SU-DHL-6 (cell line): Measurements from ENCODE around the gene DOCK1.

Experiments
- H2AFZ ChIP-seq: fragments of 200-600 bp; sonication (generic); 2 replicates; pipeline ENCODE4 v1.6.1; 2014; ENCODE audit warnings: low read depth, mild to moderate bottlenecking, moderate library complexity, mixed read lengths, antibody characterized with exemption, low read length; ENCODE audit not compliant: severe bottlenecking
- H3F3A ChIP-seq: fragments of 200-600 bp; shearing (Covaris generic); 2 replicates; pipeline ENCODE4 v1.6.0; 2016; ENCODE audit warnings: antibody characterized with exemption, mild to moderate bottlenecking; ENCODE audit not compliant: insufficient read depth
- H3K27ac ChIP-seq: fragments of 200-600 bp; sonication (generic); 2 replicates; pipeline ENCODE4 v1.5.1; 2016; ENCODE audit warnings: low read depth, mild to moderate bottlenecking, low read length, moderate library complexity, mixed read lengths
- H3K27me3 ChIP-seq: fragments of 200-600 bp; sonication (generic), shearing (Covaris generic); 2 replicates; pipeline ENCODE4 v1.6.0; 2014; ENCODE audit warnings: mild to moderate bottlenecking, low read length
- H3K36me3 ChIP-seq: fragments of 200-600 bp; sonication (generic); 2 replicates; pipeline ENCODE4 v1.6.1; 2014; ENCODE audit warnings: mild to moderate bottlenecking, low read length, mixed read lengths
- H3K4me2 ChIP-seq: fragments of 300-600, 200-600 bp; shearing (Covaris generic), sonication (generic); 2 replicates; pipeline ENCODE4 v1.6.0; 2014; ENCODE audit warnings: low read length, low read depth, mild to moderate bottlenecking; ENCODE audit not compliant: poor library complexity, severe bottlenecking
- H3K4me3 ChIP-seq: fragments of 200-600 bp; sonication (generic); 2 replicates; pipeline ENCODE4 v1.5.1; 2014; ENCODE audit warnings: antibody characterized with exemption, low read length, mild to moderate bottlenecking, mixed read lengths; ENCODE audit not compliant: insufficient read depth, poor library complexity, severe bottlenecking
- H3K79me2 ChIP-seq: fragments of 200-600 bp; sonication (generic); 2 replicates; pipeline ENCODE4 v1.6.1; 2014; ENCODE audit warnings: mild to moderate bottlenecking, low read length, moderate library complexity; ENCODE audit not compliant: insufficient read depth
- H3K9ac ChIP-seq: fragments of 200-600 bp; sonication (generic); 2 replicates; pipeline ENCODE4 v1.7.0; 2014; ENCODE audit warnings: mild to moderate bottlenecking, low read length
- H3K9me2 ChIP-seq: fragments of 200-600 bp; sonication (generic); replicated peaks from 2 replicates; pipeline ENCODE4 v1.6.1; 2014; ENCODE audit warnings: low read length; ENCODE audit not compliant: insufficient read depth
- H3K9me3 ChIP-seq: fragments of 200-600 bp; sonication (generic); 2 replicates; pipeline ENCODE4 v1.6.1; 2014; ENCODE audit warnings: low read length, mixed read lengths; ENCODE audit not compliant: insufficient read depth
- H4K20me1 ChIP-seq: fragments of 200-600 bp; sonication (generic); 2 replicates; pipeline ENCODE4 v1.6.1; 2014; ENCODE audit warnings: low read depth, mild to moderate bottlenecking, antibody characterized with exemption, low read length, moderate library complexity, mixed read lengths
- EZH2phosphoT487 ChIP-seq: fragments of 200-600 bp; sonication (generic), shearing (Covaris generic); conservative IDR thresholded peaks from 2 replicates; pipeline ENCODE4 v1.6.1; 2018; ENCODE audit warnings: mild to moderate bottlenecking, antibody characterized with exemption, low read length, moderate library complexity, mixed read lengths
- TF ChIP-seq, protein P1 (sequence below): fragments of 200-600 bp; sonication (generic); IDR thresholded peaks from one replicate; pipeline ENCODE4 v1.5.1; 2017; ENCODE audit warnings: antibody characterized with exemption, mild to moderate bottlenecking, low read length, moderate library complexity; ENCODE audit not compliant: insufficient read depth, poor library complexity, severe bottlenecking

The DOCK1 gene

DNA sequence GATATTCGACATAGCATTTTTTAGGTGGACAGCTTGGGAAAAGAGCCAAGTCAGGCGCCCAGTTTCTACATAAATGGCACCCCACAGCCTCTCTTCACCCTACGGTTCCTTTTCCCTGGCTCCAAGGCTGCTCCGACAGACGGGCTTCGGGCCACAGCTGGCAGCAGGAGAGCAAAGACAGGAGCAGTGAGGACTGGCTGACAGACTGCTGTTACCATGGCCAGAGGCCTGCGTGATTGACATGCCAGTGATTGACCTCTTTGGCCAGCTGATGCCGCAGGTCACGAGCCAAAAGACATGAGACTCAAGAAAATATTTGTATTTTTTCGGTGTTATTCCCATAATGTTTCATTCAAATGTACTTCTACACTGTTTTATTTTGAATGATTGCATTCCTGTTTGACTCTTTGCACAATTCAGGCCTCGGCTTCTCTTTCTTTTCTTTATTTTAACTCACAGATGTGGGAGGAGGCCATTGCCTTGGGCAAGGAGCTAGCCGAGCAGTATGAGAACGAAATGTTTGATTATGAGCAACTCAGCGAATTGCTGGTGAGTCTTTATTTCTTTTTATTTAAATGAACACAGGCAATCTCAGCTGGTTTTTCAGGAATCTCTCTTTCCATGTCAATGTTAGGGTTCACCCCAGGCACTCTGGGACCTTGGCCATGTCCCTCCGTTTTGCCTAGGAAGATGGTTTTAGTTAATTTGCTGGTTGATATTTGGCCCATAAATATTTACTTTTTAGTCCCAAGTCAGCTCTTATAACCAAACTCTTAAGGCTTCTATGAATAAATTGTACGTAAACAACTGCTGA is 497.6 kb downstream of the DOCK1 start:
- TF ChIP-seq, protein P1, sequence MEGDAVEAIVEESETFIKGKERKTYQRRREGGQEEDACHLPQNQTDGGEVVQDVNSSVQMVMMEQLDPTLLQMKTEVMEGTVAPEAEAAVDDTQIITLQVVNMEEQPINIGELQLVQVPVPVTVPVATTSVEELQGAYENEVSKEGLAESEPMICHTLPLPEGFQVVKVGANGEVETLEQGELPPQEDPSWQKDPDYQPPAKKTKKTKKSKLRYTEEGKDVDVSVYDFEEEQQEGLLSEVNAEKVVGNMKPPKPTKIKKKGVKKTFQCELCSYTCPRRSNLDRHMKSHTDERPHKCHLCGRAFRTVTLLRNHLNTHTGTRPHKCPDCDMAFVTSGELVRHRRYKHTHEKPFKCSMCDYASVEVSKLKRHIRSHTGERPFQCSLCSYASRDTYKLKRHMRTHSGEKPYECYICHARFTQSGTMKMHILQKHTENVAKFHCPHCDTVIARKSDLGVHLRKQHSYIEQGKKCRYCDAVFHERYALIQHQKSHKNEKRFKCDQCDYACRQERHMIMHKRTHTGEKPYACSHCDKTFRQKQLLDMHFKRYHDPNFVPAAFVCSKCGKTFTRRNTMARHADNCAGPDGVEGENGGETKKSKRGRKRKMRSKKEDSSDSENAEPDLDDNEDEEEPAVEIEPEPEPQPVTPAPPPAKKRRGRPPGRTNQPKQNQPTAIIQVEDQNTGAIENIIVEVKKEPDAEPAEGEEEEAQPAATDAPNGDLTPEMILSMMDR = no peak
- Histone ChIP-seq H3F3A (no peaks in the 10 kb centered on the region), H3K79me2 (no peaks in the 10 kb centered on the region), H3K27me3 (no peaks in the 10 kb centered on the region), H3K36me3 (no peaks in the 10 kb centered on the region), H3K27ac (no peak overlapping the region), H3K4me3 (no peak overlapping the region), H2AFZ (no peak overlapping the region), H3K9me2 (no peaks in the 10 kb centered on the region), H4K20me1 (no peaks in the 10 kb centered on the region), H3K9me3 (no peaks in the 10 kb centered on the region), H3K4me2 (no peak overlapping the region), H3K9ac (no peak overlapping the region)

DNA sequence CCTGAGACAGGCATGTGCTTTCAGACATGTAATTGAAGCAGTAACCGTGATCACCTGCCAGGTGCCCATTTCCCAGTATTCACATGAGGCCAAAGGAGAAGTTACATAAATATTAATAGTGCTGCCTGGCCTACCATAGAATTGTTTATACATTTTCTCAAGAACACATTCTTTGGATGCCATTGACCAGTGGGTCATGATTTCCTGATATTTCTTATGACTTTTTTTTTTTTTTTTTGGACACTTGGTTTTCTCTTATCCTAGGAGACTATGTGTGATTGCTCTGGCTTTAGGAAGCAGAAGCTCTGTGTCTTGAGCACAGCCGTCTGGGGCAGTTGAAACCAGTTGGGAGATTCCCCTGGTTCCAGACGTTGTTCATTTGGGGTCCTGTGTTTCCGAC is 500.0 kb downstream of the DOCK1 start:
- no peak for TF ChIP-seq EZH2phosphoT487
- TF ChIP-seq, protein P1 = no peak
- H3K9me2 ChIP-seq = no peaks in the 10 kb centered on the region
- H3K79me2 ChIP-seq = no peaks in the 10 kb centered on the region
- H3K27me3 ChIP-seq = no peaks in the 10 kb centered on the region
- no peak overlapping the region for H3K9ac ChIP-seq
- no peaks in the 10 kb centered on the region for H3K36me3 ChIP-seq
- H2AFZ ChIP-seq = no peak overlapping the region
- H3K27ac ChIP-seq = no peak overlapping the region
- H4K20me1 ChIP-seq = no peaks in the 10 kb centered on the region
- no peak overlapping the region for H3K4me3 ChIP-seq
- H3K9me3 ChIP-seq = no peaks in the 10 kb centered on the region
- H3F3A ChIP-seq = no peaks in the 10 kb centered on the region
- H3K4me2 ChIP-seq = no peak overlapping the region

DNA sequence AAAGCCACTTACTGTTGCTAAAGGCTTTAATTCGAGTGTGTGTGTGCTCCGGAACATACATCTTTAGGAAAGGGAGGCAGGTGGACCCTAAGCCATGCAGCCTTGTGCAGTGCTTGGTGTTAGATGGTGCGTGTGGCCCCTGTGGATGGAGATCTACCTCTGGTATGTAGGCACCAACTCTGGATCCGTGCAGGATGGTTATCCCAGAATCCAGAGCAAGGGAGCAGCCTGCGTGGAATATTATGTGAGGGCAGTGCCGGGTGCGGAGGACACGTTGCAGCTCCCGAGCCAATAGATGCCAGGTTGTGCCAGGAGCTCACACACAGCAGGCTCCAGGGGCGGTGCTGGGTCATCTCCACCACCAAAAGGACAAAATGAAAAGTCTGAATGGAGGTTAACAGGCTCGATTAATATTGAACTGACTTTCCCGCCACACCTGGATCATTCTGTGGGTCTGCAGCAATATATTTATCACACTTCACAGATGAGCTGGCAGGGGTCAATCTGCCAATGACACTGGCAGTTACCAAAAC is 500.9 kb downstream of the DOCK1 start:
- Histone ChIP-seq H2AFZ (no peak overlapping the region), H3K4me3 (no peak overlapping the region), H3K27ac (no peak overlapping the region), H3K79me2 (no peaks in the 10 kb centered on the region), H4K20me1 (no peaks in the 10 kb centered on the region), H3F3A (no peaks in the 10 kb centered on the region), H3K9me3 (no peaks in the 10 kb centered on the region), H3K27me3 (no peaks in the 10 kb centered on the region), H3K4me2 (no peak overlapping the region), H3K9ac (no peak overlapping the region), H3K9me2 (no peaks in the 10 kb centered on the region), H3K36me3 (no peaks in the 10 kb centered on the region)
- no peak for TF ChIP-seq EZH2phosphoT487
- TF ChIP-seq, protein P1 = no peak
